ENCODE measurements around the gene CRHR1. TPM values are rescaled to one million over a fixed set of nuclear protein-coding genes. Genes with fewer than 3 reads are reported as not detected.

Gene CRHR1
- total RNA-seq, 4 donors from 2014 or later: 0.75 TPM; not detected in 3

DNA sequence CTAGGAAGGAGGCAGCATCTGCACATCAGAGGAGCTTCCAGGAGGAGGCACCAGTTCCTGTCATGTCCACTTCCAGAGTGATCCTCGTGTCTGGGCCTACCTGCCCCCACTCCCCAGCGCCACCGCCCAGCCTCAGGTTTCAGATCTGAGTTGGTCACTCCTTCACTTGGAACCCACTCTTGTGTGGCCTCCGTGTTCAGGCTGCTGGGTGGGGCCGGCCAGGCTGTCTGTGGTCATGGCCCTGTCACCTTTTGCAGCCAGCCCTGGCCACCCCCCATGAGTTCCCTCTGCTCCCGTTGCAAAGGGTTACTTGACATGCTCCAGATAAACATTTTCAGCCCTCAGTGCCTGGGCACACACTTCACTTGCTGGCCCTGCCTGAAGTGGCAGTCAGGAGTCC, 33.9 kb downstream of the CRHR1 start:
- TF ChIP-seq, protein P1, sequence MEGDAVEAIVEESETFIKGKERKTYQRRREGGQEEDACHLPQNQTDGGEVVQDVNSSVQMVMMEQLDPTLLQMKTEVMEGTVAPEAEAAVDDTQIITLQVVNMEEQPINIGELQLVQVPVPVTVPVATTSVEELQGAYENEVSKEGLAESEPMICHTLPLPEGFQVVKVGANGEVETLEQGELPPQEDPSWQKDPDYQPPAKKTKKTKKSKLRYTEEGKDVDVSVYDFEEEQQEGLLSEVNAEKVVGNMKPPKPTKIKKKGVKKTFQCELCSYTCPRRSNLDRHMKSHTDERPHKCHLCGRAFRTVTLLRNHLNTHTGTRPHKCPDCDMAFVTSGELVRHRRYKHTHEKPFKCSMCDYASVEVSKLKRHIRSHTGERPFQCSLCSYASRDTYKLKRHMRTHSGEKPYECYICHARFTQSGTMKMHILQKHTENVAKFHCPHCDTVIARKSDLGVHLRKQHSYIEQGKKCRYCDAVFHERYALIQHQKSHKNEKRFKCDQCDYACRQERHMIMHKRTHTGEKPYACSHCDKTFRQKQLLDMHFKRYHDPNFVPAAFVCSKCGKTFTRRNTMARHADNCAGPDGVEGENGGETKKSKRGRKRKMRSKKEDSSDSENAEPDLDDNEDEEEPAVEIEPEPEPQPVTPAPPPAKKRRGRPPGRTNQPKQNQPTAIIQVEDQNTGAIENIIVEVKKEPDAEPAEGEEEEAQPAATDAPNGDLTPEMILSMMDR (IDR thresholded peaks at IDR 0.05; ENCODE audit: low read depth): no peak

DNA sequence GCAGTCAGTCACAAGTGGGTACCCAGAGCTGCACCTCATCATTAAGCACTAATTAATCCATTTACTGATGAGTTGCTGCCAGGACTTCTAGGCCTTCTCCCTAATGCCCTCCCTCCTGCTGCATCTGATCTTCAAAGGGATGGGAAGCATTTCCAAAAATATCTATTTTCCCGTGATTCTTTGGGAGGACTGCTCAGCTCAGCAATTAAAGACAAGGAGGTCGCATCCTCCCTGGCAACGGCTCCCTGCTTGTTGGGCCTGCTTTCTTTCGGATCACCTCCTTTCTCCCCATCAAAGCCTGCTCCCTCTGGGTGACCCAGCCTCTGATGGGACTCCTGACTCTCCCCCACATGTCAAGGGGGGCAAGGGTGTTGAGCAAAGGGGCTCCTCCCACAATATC, 34.6 kb downstream of the CRHR1 start:
- TF ChIP-seq, protein P1 (IDR thresholded peaks at IDR 0.05; ENCODE audit: low read depth): no peak

DNA sequence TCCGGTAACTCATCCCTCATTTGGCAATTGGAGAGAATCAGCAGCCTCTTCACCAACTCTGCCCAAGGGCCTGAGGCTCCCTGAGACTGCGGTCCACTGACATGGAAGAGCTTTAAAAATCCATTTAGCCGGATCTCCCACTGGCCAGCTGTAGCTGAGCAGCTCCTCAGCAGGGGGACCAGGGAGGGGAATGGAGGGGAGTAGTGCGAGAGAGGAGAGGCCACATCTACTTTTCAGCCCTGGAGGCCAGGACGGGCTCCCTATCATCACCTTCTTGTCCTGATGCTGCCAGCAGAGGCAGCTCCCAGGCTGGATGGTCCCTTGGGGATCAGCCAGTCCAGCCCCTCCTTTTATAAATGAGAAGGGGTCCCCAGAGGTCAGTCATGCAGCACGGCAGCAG, 35.5 kb downstream of the CRHR1 start:
- TF ChIP-seq, protein P1 (IDR thresholded peaks at IDR 0.05; ENCODE audit: low read depth): no peak

DNA sequence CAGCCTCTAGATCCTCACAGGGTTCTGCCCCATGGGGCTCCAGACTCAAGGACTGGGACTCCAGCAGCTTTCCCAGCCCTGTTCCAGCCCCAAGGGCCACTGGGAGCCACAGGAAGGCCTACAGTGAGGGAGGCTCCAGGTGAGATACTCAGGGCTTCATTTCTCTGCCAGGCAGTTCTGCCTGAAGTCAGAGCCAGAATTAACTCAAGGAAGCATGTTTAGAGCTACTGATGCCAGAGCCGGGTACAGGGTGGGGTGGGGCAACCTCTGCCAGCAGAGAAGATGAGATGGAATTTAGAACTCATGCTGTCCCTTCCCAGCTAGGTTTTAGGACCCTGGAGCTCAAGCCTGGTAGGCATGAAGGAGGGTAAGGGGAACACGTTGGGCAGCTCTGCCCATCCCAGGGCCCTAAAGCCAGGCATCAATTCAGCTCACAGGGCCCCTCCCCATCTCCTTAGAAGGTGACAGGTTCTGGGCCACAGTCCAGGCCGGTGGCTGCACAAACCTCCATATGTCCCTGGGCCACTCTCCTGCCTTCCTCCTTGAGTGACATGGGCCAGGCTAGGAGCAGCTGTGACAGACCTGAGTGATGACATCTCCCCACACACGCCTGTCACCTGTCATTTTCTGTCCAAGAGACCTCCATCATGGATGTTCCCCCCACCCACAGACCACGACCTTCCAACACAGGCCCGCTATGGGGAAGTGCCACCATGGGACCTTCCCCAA, 36.1 kb downstream of the CRHR1 start:
- TF ChIP-seq, protein P1 (IDR thresholded peaks at IDR 0.05; ENCODE audit: low read depth): no peak

DNA sequence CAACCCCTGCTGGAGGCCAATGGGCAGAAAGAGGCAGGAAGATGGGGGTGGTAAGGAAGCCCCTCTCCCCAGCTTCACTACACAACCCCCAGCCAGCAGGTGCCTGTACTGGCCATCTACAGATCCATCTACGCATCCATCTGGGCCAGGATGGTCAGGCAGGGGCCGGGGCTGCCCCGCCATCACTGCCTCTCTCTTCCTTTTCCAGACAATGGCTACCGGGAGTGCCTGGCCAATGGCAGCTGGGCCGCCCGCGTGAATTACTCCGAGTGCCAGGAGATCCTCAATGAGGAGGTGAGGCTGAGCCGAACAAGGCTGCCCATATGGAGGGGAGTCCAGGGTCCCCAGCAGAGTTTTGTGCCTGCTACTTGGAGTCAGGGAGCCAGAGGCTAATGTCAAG, 37.0 kb downstream of the CRHR1 start:
- TF ChIP-seq, protein P1 (IDR thresholded peaks at IDR 0.05; ENCODE audit: low read depth): no peak

- TF ChIP-seq, protein P1 (IDR thresholded peaks at IDR 0.05; ENCODE audit: low read depth): no peak
Measured at GRCh38 chr17:45823598-45823997, 39.5 kb downstream of the CRHR1 start.

DNA sequence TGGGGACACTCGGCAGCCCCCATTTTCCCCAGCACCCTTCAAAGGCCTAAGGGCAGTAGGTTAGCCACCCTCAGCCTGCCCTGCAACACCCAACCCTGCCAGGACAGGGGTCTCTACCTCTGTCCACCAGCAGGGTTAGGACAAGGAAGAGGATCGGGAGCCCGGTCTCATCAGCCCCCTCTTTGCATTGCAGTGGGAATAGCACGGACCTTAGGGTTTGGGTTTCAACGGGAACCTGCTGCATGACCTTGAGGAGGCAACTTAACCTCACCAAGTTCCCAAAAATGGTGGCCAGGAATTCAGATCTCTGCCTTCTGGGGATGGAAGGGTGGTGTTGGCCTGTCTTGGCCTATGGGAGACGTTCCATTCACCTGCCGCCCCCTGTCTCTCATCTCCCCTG, 40.4 kb downstream of the CRHR1 start:
- TF ChIP-seq, protein P1 (IDR thresholded peaks at IDR 0.05; ENCODE audit: low read depth): no peak
